NB4 (cell line): ENCODE measurements around the gene INSC.

Experiments
- DNase-seq: peaks from one replicate; pipeline ENCODE4 v3.0.0; 2010; ENCODE audit warnings: low read depth
- H3K4me3 ChIP-seq: one replicate; pipeline ENCODE4 v1.5.1; 2011; ENCODE audit warnings: mild to moderate bottlenecking, low read depth, low read length, moderate library complexity
- CTCF ChIP-seq: IDR thresholded peaks from one replicate; pipeline ENCODE4 v1.5.1; 2012; ENCODE audit warnings: low read depth, low read length
- MAX ChIP-seq: IDR thresholded peaks from 2 replicates; pipeline ENCODE4 v1.6.1; 2011; ENCODE audit warnings: low read depth, low read length
- MYC ChIP-seq: IDR thresholded peaks from 2 replicates; pipeline ENCODE4 v1.6.1; 2011; ENCODE audit warnings: low read depth, low read length
- POLR2A ChIP-seq: IDR thresholded peaks from 2 replicates; pipeline ENCODE4 v1.6.1; 2011; ENCODE audit warnings: mild to moderate bottlenecking; ENCODE audit not compliant: insufficient read length; ENCODE audit errors: extremely low read depth

INSC gene

GRCh38 chr11:15194671-15195415, 80.1 kb downstream of the INSC start:
- DNase-seq, result no peak
- TF ChIP-seq MAX, result no peak
- no peak for TF ChIP-seq MYC
- TF ChIP-seq CTCF, result no peak
- TF ChIP-seq POLR2A, result no peak
- no peak overlapping the region for H3K4me3 ChIP-seq

GRCh38 chr11:15195454-15196200, 80.9 kb downstream of the INSC start:
- TF ChIP-seq POLR2A, result no peak
- no peak for TF ChIP-seq MAX
- TF ChIP-seq MYC, result no peak
- no peak for TF ChIP-seq CTCF
- H3K4me3 ChIP-seq, result no peak overlapping the region
- DNase-seq, result no peak

- DNase-seq, result no peak
- no peak for TF ChIP-seq MYC
- TF ChIP-seq POLR2A, result no peak
- TF ChIP-seq CTCF, result no peak
- TF ChIP-seq MAX, result no peak
- H3K4me3 ChIP-seq, result no peak overlapping the region
These were observed 82.0 kb downstream of the INSC start for GRCh38 chr11:15196704-15197103.

- TF ChIP-seq POLR2A (no peak), MYC (no peak), MAX (no peak)
- H3K4me3 ChIP-seq, result no peak overlapping the region
- DNase-seq, result no peak
These were observed 83.0 kb downstream of the INSC start for GRCh38 chr11:15197696-15198095.

- no peak for DNase-seq
- no peak for TF ChIP-seq MYC
- no peak for TF ChIP-seq MAX
- no peak for TF ChIP-seq POLR2A
- no peak for TF ChIP-seq CTCF
- H3K4me3 ChIP-seq, result no peak overlapping the region
These were observed 83.6 kb downstream of the INSC start for GRCh38 chr11:15198284-15198683.

GRCh38 chr11:15199693-15200092, 85.0 kb downstream of the INSC start:
- TF ChIP-seq POLR2A (no peak), CTCF (no peak), MYC (no peak), MAX (no peak)
- H3K4me3 ChIP-seq, result no peak overlapping the region
- no peak for DNase-seq
